Measurements from ENCODE around the gene FSCN2.

Gene FSCN2

GRCh38 chr17:81513753-81514488, 14.3 kb upstream of the FSCN2 start:
- Histone ChIP-seq H3K27ac (peak overlapping the region; percentile 74), H3K4me1 (ENCODE audit: low read depth, poor library complexity, severe bottlenecking) (peaks cover 26% of the 10 kb centered on the region), H4K20me1 (ENCODE audit: insufficient read depth) (peaks cover 30% of the 10 kb centered on the region; the same call in 1 of the 2 replicates), H3K79me2 (ENCODE audit: insufficient read depth, low read depth) (peaks cover 24% of the 10 kb centered on the region), H3K4me2 (peak overlapping the region; percentile 61), H3K36me3 (ENCODE audit: insufficient read depth) (peaks cover 20% of the 10 kb centered on the region; the same call in 1 of the 2 replicates), H3K9ac (peak overlapping the region; percentile 74; the same call in 1 of the 2 replicates), H3K27me3 (ENCODE audit: insufficient read depth, low read depth) (0 out of 2 replicates have a peak, but pooled peaks cover 2% of the 10 kb centered on the region), H2AFZ (ENCODE audit: low read depth) (peak overlapping the region; percentile 82), H3K4me3 (IDR thresholded peaks at IDR 0.05; ENCODE audit: insufficient read depth, low read depth, low read length) (peak overlapping the region; percentile 34)
- TF ChIP-seq, protein P1, sequence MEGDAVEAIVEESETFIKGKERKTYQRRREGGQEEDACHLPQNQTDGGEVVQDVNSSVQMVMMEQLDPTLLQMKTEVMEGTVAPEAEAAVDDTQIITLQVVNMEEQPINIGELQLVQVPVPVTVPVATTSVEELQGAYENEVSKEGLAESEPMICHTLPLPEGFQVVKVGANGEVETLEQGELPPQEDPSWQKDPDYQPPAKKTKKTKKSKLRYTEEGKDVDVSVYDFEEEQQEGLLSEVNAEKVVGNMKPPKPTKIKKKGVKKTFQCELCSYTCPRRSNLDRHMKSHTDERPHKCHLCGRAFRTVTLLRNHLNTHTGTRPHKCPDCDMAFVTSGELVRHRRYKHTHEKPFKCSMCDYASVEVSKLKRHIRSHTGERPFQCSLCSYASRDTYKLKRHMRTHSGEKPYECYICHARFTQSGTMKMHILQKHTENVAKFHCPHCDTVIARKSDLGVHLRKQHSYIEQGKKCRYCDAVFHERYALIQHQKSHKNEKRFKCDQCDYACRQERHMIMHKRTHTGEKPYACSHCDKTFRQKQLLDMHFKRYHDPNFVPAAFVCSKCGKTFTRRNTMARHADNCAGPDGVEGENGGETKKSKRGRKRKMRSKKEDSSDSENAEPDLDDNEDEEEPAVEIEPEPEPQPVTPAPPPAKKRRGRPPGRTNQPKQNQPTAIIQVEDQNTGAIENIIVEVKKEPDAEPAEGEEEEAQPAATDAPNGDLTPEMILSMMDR (conservative IDR thresholded peaks at IDR 0.05; ENCODE audit: low read depth, low read length): no peak

DNA sequence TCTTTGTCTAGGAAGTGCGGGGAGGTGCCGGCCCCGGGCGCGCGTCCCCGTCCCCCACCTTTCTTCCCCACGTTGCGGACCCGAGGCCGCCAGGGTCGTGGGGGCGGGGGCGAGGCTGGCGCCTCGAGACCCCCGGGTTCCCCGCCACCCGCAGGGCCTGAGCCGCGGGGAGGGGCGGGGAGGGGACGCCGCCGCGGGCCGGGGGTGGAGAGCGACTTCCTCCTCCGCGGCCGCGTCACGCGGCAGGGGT, 13.8 kb upstream of the FSCN2 start:
- TF ChIP-seq, protein P1 (conservative IDR thresholded peaks at IDR 0.05; ENCODE audit: low read depth, low read length): no peak
- peaks cover 30% of the 10 kb centered on the region; the same call in 1 of the 2 replicates for H4K20me1 ChIP-seq (ENCODE audit: insufficient read depth)
- H3K4me3 ChIP-seq (IDR thresholded peaks at IDR 0.05; ENCODE audit: insufficient read depth, low read depth, low read length): no peak overlapping the region
- peaks cover 20% of the 10 kb centered on the region; the same call in 1 of the 2 replicates for H3K36me3 ChIP-seq (ENCODE audit: insufficient read depth)
- H3K9ac ChIP-seq: peak overlapping the region; percentile 74; the same call in 1 of the 2 replicates
- peak overlapping the region; percentile 61 for H3K4me2 ChIP-seq
- peaks cover 26% of the 10 kb centered on the region for H3K4me1 ChIP-seq (ENCODE audit: low read depth, poor library complexity, severe bottlenecking)
- H3K79me2 ChIP-seq (ENCODE audit: insufficient read depth, low read depth): peaks cover 24% of the 10 kb centered on the region
- peak overlapping the region; percentile 74 for H3K27ac ChIP-seq
- peak overlapping the region; percentile 82 for H2AFZ ChIP-seq (ENCODE audit: low read depth)
- peaks cover 2% of the 10 kb centered on the region; the same call in 1 of the 2 replicates for H3K27me3 ChIP-seq (ENCODE audit: insufficient read depth, low read depth)

GRCh38 chr17:81514739-81515529, 13.2 kb upstream of the FSCN2 start:
- Histone ChIP-seq H3K9ac (peak overlapping the region; percentile 74; the same call in 1 of the 2 replicates), H3K36me3 (ENCODE audit: insufficient read depth) (peaks cover 19% of the 10 kb centered on the region; the same call in 1 of the 2 replicates), H3K4me3 (IDR thresholded peaks at IDR 0.05; ENCODE audit: insufficient read depth, low read depth, low read length) (no peak overlapping the region), H3K27ac (peak overlapping the region; percentile 74), H3K79me2 (ENCODE audit: insufficient read depth, low read depth) (peaks cover 24% of the 10 kb centered on the region), H2AFZ (ENCODE audit: low read depth) (peak overlapping the region; percentile 82), H3K4me2 (peak overlapping the region; percentile 61), H3K4me1 (ENCODE audit: low read depth, poor library complexity, severe bottlenecking) (peaks cover 21% of the 10 kb centered on the region), H3K27me3 (ENCODE audit: insufficient read depth, low read depth) (peaks cover 6% of the 10 kb centered on the region; the same call in 1 of the 2 replicates), H4K20me1 (ENCODE audit: insufficient read depth) (peaks cover 25% of the 10 kb centered on the region; the same call in 1 of the 2 replicates)
- TF ChIP-seq, protein P1 (conservative IDR thresholded peaks at IDR 0.05; ENCODE audit: low read depth, low read length): no peak

DNA sequence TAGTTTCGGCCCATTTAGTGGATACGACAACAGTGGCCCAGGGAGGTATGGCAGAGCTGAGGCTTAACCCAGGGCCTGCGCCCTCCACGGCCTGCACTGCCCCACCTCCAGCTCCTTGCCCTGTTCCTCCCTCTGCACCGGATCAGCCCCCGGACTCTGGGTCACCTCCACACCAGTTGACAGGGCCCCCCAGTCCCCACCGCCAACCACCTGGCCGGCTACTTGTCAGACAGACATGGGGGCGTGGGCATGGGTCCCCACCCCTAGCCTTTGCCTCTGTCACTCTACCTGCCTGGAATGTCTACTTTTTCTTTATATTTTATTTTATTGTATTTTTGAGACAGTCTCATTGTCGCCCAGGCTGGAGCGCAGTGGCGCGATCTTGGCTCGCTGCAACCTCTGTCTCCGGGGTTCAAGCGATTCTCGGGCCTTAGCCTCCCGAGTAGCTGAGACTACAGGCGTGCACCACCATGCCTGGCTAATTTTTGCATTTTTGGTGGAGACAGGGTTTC, 12.6 kb upstream of the FSCN2 start:
- peaks cover 19% of the 10 kb centered on the region for H3K79me2 ChIP-seq (ENCODE audit: insufficient read depth, low read depth)
- peak overlapping the region; percentile 82 for H2AFZ ChIP-seq (ENCODE audit: low read depth)
- peaks cover 6% of the 10 kb centered on the region; the same call in 1 of the 2 replicates for H3K27me3 ChIP-seq (ENCODE audit: insufficient read depth, low read depth)
- H3K4me3 ChIP-seq (IDR thresholded peaks at IDR 0.05; ENCODE audit: insufficient read depth, low read depth, low read length): no peak overlapping the region
- TF ChIP-seq, protein P1 (conservative IDR thresholded peaks at IDR 0.05; ENCODE audit: low read depth, low read length): no peak
- peaks cover 12% of the 10 kb centered on the region; the same call in 1 of the 2 replicates for H3K36me3 ChIP-seq (ENCODE audit: insufficient read depth)
- peak overlapping the region; percentile 61 for H3K4me2 ChIP-seq
- peak overlapping the region; percentile 74 for H3K27ac ChIP-seq
- H3K9ac ChIP-seq: peak overlapping the region; percentile 74; the same call in 1 of the 2 replicates
- H4K20me1 ChIP-seq (ENCODE audit: insufficient read depth): peaks cover 19% of the 10 kb centered on the region; the same call in 1 of the 2 replicates
- H3K4me1 ChIP-seq (ENCODE audit: low read depth, poor library complexity, severe bottlenecking): peaks cover 16% of the 10 kb centered on the region
